K562 (cell line): Measurements from ENCODE around the gene CAPN5. TPM values are rescaled to one million over a fixed set of nuclear protein-coding genes. Genes with fewer than 3 reads are reported as not detected.
A peak's percentile ranks its signal among the peaks of the same experiment; 100 is the strongest.

Experiments used
- ATAC-seq: fragments of 200-7000 bp; cut with Tn5 transposase; 3 replicates; pipeline ENCODE4 v1.9.1; 2020; ENCODE audit warnings: moderate library complexity
- BruUV-seq: library from RNA; stranded (reverse); fragments of 400-500 nt; replicated peaks from 2 replicates; lab custom pipeline; 2021; lab: Mats Ljungman, UMichigan
- CTCF ChIA-PET: fragments of 300-600 bp; formaldehyde crosslinking; extraction: SDS; loops from one replicate; lab custom pipeline; 2021; ENCODE audit warnings: low intra/inter-chr PET ratio; lab: Yijun Ruan, JAX
- POLR2A ChIA-PET: fragments of 300-600, 350-650 bp; sonication (Branson Sonifier 250); formaldehyde crosslinking; extraction: SDS; loops from one replicate; lab custom pipeline; 2021; ENCODE audit warnings: antibody characterized with exemption, inconsistent platforms; lab: Yijun Ruan, JAX
- DNase-seq, 4 experiments: peaks; one replicate each; pipeline versions ENCODE4 v3.0.0 to v3.0.0-alpha.2; 2011 to 2018; ENCODE audit warnings: low spot score in 3 of 4, mixed read lengths in 3 of 4; ENCODE audit errors: extremely low read depth in 1 of 4
- FAIRE-seq: peaks from 2 replicates; lab custom pipeline; 2011; peaks lifted over from hg19 to GRCh38; lab: Jason Lieb, UNC
- H2AFZ ChIP-seq: 2 replicates; pipeline ENCODE4 v1.6.0; 2011; ENCODE audit warnings: low read depth, low read length, control low read depth, inconsistent platforms
- H3K27ac ChIP-seq: fragments of 200-600 bp; 3 replicates; pipeline ENCODE4 v1.8.0; 2011; ENCODE audit warnings: low read depth, mild to moderate bottlenecking, control low read depth, inconsistent platforms, low read length, moderate library complexity, mixed read lengths; ENCODE audit errors: extremely low read depth
- H3K27me3 ChIP-seq, 2 experiments: fragments of 300-600 bp in 1 of 2; 2 replicates in 1 of 2; 3 replicates in 1 of 2; pipeline versions ENCODE4 v1.6.0 to v1.8.0; 2011; ENCODE audit warnings: inconsistent platforms in 2 of 2, low read length in 2 of 2, mild to moderate bottlenecking in 1 of 2, mixed read lengths in 1 of 2, moderate library complexity in 1 of 2; ENCODE audit not compliant: control insufficient read depth in 2 of 2, insufficient read depth in 2 of 2
- H3K36me3 ChIP-seq: fragments of 300-600 bp; 3 replicates; pipeline ENCODE4 v1.8.0; 2011; ENCODE audit warnings: mild to moderate bottlenecking, low read length, inconsistent platforms; ENCODE audit not compliant: control insufficient read depth, insufficient read depth
- H3K4me1 ChIP-seq, 2 experiments: fragments of 200-600 bp in 1 of 2; replicated peaks in 1 of 2; 2 replicates in 1 of 2; 3 replicates in 1 of 2; pipeline versions ENCODE4 v1.5.1 to v1.8.0; 2011; ENCODE audit warnings: inconsistent platforms in 2 of 2, low read length in 2 of 2, mild to moderate bottlenecking in 1 of 2, mixed read lengths in 1 of 2, moderate library complexity in 1 of 2; ENCODE audit not compliant: control insufficient read depth in 2 of 2, insufficient read depth in 2 of 2
- H3K4me2 ChIP-seq: 2 replicates; pipeline ENCODE4 v1.6.1; 2011; ENCODE audit warnings: low read length, control low read depth, inconsistent platforms, mixed read lengths; ENCODE audit not compliant: insufficient read depth
- H3K4me3 ChIP-seq: fragments of 200-600 bp; sonication (generic), shearing (Covaris generic); 2 replicates; pipeline ENCODE4 v1.5.1; 2016; ENCODE audit warnings: control low read depth, inconsistent platforms
- H3K79me2 ChIP-seq: fragments of 200-600 bp; 3 replicates; pipeline ENCODE4 v1.8.0; 2011; ENCODE audit warnings: low read length, inconsistent platforms; ENCODE audit not compliant: control insufficient read depth, insufficient read depth
- H3K9ac ChIP-seq, 2 experiments: 2 replicates each; pipeline versions ENCODE4 v1.6.0 to v1.6.1; 2011; ENCODE audit warnings: low read depth in 2 of 2, low read length in 2 of 2, control low read depth in 1 of 2, inconsistent platforms in 1 of 2, mild to moderate bottlenecking in 1 of 2, mixed read lengths in 1 of 2; ENCODE audit not compliant: insufficient read depth in 1 of 2
- H3K9me1 ChIP-seq: one replicate; pipeline ENCODE4 v1.6.0; 2011; ENCODE audit warnings: inconsistent platforms, mild to moderate bottlenecking, low read length, moderate library complexity; ENCODE audit not compliant: control insufficient read depth, insufficient read depth
- H3K9me3 ChIP-seq: replicated peaks from 2 replicates; pipeline ENCODE4 v1.5.1; 2011; ENCODE audit warnings: low read depth, low read length, inconsistent platforms; ENCODE audit not compliant: control insufficient read depth, insufficient read depth
- H4K20me1 ChIP-seq: replicated peaks from 2 replicates; pipeline ENCODE4 v1.6.1; 2011; ENCODE audit warnings: low read length, inconsistent platforms, mixed read lengths; ENCODE audit not compliant: control insufficient read depth, insufficient read depth
- DDX20 ChIP-seq: fragments of 450-650 bp; IDR thresholded peaks from 2 replicates; pipeline ENCODE4 v1.6.1; 2016; ENCODE audit warnings: missing genetic modification characterization, low read depth, mild to moderate bottlenecking, missing compliant biosample characterization, moderate library complexity
- MEF2D ChIP-seq: conservative IDR thresholded peaks from 2 replicates; pipeline ENCODE4 v1.6.1; 2016; ENCODE audit warnings: low read depth, missing genetic modification characterization, missing compliant biosample characterization
- NR2C2 ChIP-seq, 2 experiments: fragments of 200-800 bp in 1 of 2; sonication (Bioruptor generic) in 1 of 2; sonication (generic) in 1 of 2; formaldehyde crosslinking in 1 of 2; IDR thresholded peaks; 2 replicates each; pipeline versions ENCODE4 v1.6.1 to v1.8.0; 2016 to 2022; ENCODE audit warnings: mild to moderate bottlenecking in 1 of 2, missing compliant biosample characterization in 1 of 2, missing genetic modification characterization in 1 of 2, missing genetic modification reagents in 1 of 2
- RBM22 ChIP-seq: fragments of 200-400 bp; formaldehyde crosslinking; IDR thresholded peaks from 2 replicates; pipeline ENCODE4 v1.6.1; 2018; ENCODE audit warnings: low read length, low read depth; ENCODE audit not compliant: poor library complexity, severe bottlenecking
- SMC3 ChIP-seq: conservative IDR thresholded peaks from 2 replicates; pipeline ENCODE4 v1.6.1; 2011; ENCODE audit warnings: low read depth, low read length, improper control_type of control experiment; ENCODE audit not compliant: insufficient read depth
- TBL1XR1 ChIP-seq, 2 experiments: IDR thresholded peaks; 2 replicates each; pipeline ENCODE4 v1.6.1; 2012; ENCODE audit warnings: improper control_type of control experiment in 2 of 2, low read length in 2 of 2, mild to moderate bottlenecking in 1 of 2
- TEAD1 ChIP-seq, 2 experiments: fragments of 450-650 bp in 1 of 2; sonication (generic) in 1 of 2; formaldehyde crosslinking; IDR thresholded peaks; 2 replicates each; pipeline versions ENCODE4 v1.4.0 to v1.8.0; 2020 to 2022; ENCODE audit warnings: mild to moderate bottlenecking in 2 of 2, missing genetic modification reagents in 1 of 2
- THAP12 ChIP-seq: fragments of 250-450 bp; sonication (Bioruptor Pico); IDR thresholded peaks from 2 replicates; pipeline ENCODE4 v1.9.0; 2021; ENCODE audit warnings: mild to moderate bottlenecking, inconsistent platforms
- THRA ChIP-seq: fragments of 450-650 bp; IDR thresholded peaks from 2 replicates; pipeline ENCODE4 v1.6.1; 2017; ENCODE audit warnings: mild to moderate bottlenecking, moderate library complexity
- ZNF174 ChIP-seq: fragments of 250-450 bp; sonication (Bioruptor Pico); IDR thresholded peaks from 2 replicates; pipeline ENCODE4 v1.4.0; 2020; ENCODE audit warnings: mild to moderate bottlenecking
- ZNF57 ChIP-seq: fragments of 450-650 bp; formaldehyde crosslinking; IDR thresholded peaks from 2 replicates; pipeline ENCODE4 v1.4.0; 2020; ENCODE audit warnings: mild to moderate bottlenecking, moderate library complexity
- WGBS: fragments of 100-300 bp; shearing (Covaris generic); methylation state at CpG from one replicate; pipeline ENCODE4 v1.1.6; 2016; ENCODE audit warnings: low coverage, mixed read lengths; ENCODE audit not compliant: insufficient coverage; ENCODE audit errors: missing lambda C conversion rate; 5-methylcytosine and 5-hydroxymethylcytosine counted together
- in situ Hi-C: fragments of 300-500 bp; cut with MboI; formaldehyde crosslinking; loops from 4 replicates; pipeline ENCODE4 v1.15.0; 2018; ENCODE audit warnings: inconsistent platforms, mixed read lengths
- intact Hi-C: fragments of 100-400 bp; cut with micrococcal nuclease; formaldehyde crosslinking; loops from 2 replicates; pipeline ENCODE4 v1.14.2; 2022
- polyA plus RNA-seq, 8 experiments: library from polyadenylated mRNA; depleted of rRNA in 4 of 8; stranded (reverse) in 5 of 8; unstranded in 3 of 8; fragments of >200 nt; fragmentation: Nextera tagmentation in 2 of 8; fragmentation: Illumina TruSeq in 1 of 8; extraction: Ambion mirVana in 2 of 8; extraction: Trizol in 1 of 8; gene quantifications; 2 replicates each; pipeline versions ENCODE4 v1.2.1 to v1.2.3, GENCODE V29; 2011 to 2014; ENCODE audit warnings: inconsistent platforms in 1 of 8, missing spikeins in 1 of 8
- total RNA-seq, 7 experiments: library from RNA; depleted of rRNA in 6 of 7; stranded (reverse); fragments of >200 nt in 6 of 7; fragmentation: Illumina TruSeq in 2 of 7; extraction: Trizol in 2 of 7; gene quantifications; 2 replicates each; pipeline versions ENCODE4 v1.2.1 to v1.2.3, GENCODE V29; 2011 to 2021; ENCODE audit warnings: low replicate concordance in 1 of 7

Gene CAPN5
- total and polyA plus RNA-seq, 9 of the 15 experiments (the other 6 are each of a cell fraction or from before 2014, with no cell fraction given): 0.04 to 0.44 (median 0.14) TPM; not detected in 2

- no peak overlapping the region for H3K27ac ChIP-seq
- H3K79me2 ChIP-seq: no peaks in the 10 kb centered on the region
- DNase-seq (no peak), FAIRE-seq (no peak), ATAC-seq (no peak)
- TF ChIP-seq MEF2D (tag) (no peak), ZNF57 (CRISPR knock-in tag) (no peak), ZNF174 (CRISPR knock-in tag) (no peak), THRA (no peak), RBM22 (no peak), SMC3 (no peak), TEAD1 (CRISPR knock-in tag; IDR thresholded peaks at IDR 0.05) (no peak), THAP12 (no peak), TBL1XR1 (IDR thresholded peaks at IDR 0.05; ENCODE audit: low read length in 2 of 2) (no peak), NR2C2 (CRISPR knock-in tag; IDR thresholded peaks at IDR 0.05) (no peak), NR2C2 (tag; IDR thresholded peaks at IDR 0.05) (no peak), DDX20 (tag) (no peak)
- WGBS: 34% methylated on average over 5 of the region's 5 CpGs
- H3K9me3 ChIP-seq: 0 out of 2 replicates have a peak, but pooled peaks cover 1% of the 10 kb centered on the region
- intact Hi-C loops (no loop called here), in situ Hi-C loops (loop anchor here (10.0 kb wide), 1 partner anchor 112 kb away; no protein-coding TSS in a partner anchor)
- H2AFZ ChIP-seq: 0 out of 2 replicates have a peak overlapping the region, but pooled peaks have one; percentile 8
- ChIA-PET CTCF (no interaction called here), POLR2A (interaction anchor here (0.7 to 4.1 kb wide), 4 partner anchors 10 to 116 kb away, joined by 3 to 17 read pairs (median 4); no protein-coding TSS in a partner anchor)
- H3K36me3 ChIP-seq: no peaks in the 10 kb centered on the region
- H3K4me1 ChIP-seq: peaks cover 0 to 12% of the 10 kb centered on the region in 2 experiments; a peak in 3 of 5 replicates
- H3K9me1 ChIP-seq: no peaks in the 10 kb centered on the region
- BruUV-seq: no TSS peak
- H3K4me3 ChIP-seq: no peak overlapping the region
- H3K9ac ChIP-seq: no peak overlapping the region
- H3K4me2 ChIP-seq: no peak overlapping the region
- no peaks in the 10 kb centered on the region; a peak in 1 of 5 replicates for H3K27me3 ChIP-seq
- no peaks in the 10 kb centered on the region for H4K20me1 ChIP-seq
These were observed 30.4 kb upstream of the CAPN5 start for GRCh38 chr11:77036398-77036797.
